ENCODE results near the gene MAFF. TPM values are rescaled to one million over a fixed set of nuclear protein-coding genes. Genes with fewer than 3 reads are reported as not detected.

MAFF gene
- total and polyA plus RNA-seq, 9 of the 15 experiments (the other 6 are each of a cell fraction or from before 2014, with no cell fraction given): 0.51 to 8.0 (median 5.4) TPM

- 0 out of 3 replicates have a peak, but pooled peaks have one; percentile 8 for ATAC-seq
- BruUV-seq (replicated peaks): no TSS peak
Measured at GRCh38 chr22:38184788-38185187, 17.0 kb upstream of the MAFF start.

More at GRCh38 chr22:38184788-38185187, 17.0 kb upstream of the MAFF start:
- WGBS (ENCODE audit: insufficient coverage, low coverage, missing lambda C conversion rate): 11% methylated on average over 3 of the region's 7 CpGs
- no peak overlapping the region for H3K4me3 ChIP-seq
- DNase-seq (ENCODE audit: extremely low read depth in 1 of 4, low spot score in 3 of 4) (no peak), FAIRE-seq (no peak)
- ChIA-PET POLR2A (interaction anchor here (0.5 to 1.5 kb wide), 5 partner anchors 10 to 1784 kb away, joined by 3 to 6 read pairs (median 3); no protein-coding TSS in a partner anchor), CTCF (ENCODE audit: low intra/inter-chr PET ratio) (no interaction called here)
- H3K4me2 ChIP-seq (ENCODE audit: insufficient read depth, low read length): peak overlapping the region; percentile 29; the same call in 1 of the 2 replicates
- H2AFZ ChIP-seq (ENCODE audit: low read depth, low read length): peak overlapping the region; percentile 62; the same call in 1 of the 2 replicates
- H3K9me3 ChIP-seq (replicated peaks; ENCODE audit: control insufficient read depth, insufficient read depth, low read depth, low read length): no peaks in the 10 kb centered on the region
- H3K79me2 ChIP-seq (ENCODE audit: control insufficient read depth, insufficient read depth, low read length): peaks cover 9% of the 10 kb centered on the region
- H4K20me1 ChIP-seq (replicated peaks; ENCODE audit: control insufficient read depth, insufficient read depth, low read length): no peaks in the 10 kb centered on the region
- H3K9me1 ChIP-seq (ENCODE audit: control insufficient read depth, insufficient read depth, low read length): no peaks in the 10 kb centered on the region
- no peak overlapping the region for H3K27ac ChIP-seq (ENCODE audit: extremely low read depth, low read depth, low read length)
- peaks cover 28 to 30% of the 10 kb centered on the region in 2 experiments for H3K4me1 ChIP-seq (replicated peaks in 1 of 2; ENCODE audit: control insufficient read depth in 2 of 2, insufficient read depth in 2 of 2, low read length in 2 of 2)
- H3K9ac ChIP-seq (ENCODE audit: insufficient read depth in 1 of 2, low read depth in 2 of 2, low read length in 2 of 2): no peak overlapping the region
- H3K36me3 ChIP-seq (ENCODE audit: control insufficient read depth, insufficient read depth, low read length): no peaks in the 10 kb centered on the region
- in situ Hi-C loops (cut with MboI): no loop called here
- intact Hi-C loops (cut with micrococcal nuclease): no loop called here
- no peak for TF ChIP-seq YY1 (IDR thresholded peaks at IDR 0.05; ENCODE audit: borderline replicate concordance in 1 of 3, control insufficient read depth in 1 of 3, extremely low read depth in 1 of 3, insufficient read depth in 3 of 3, insufficient read length in 1 of 3, insufficient replicate concordance in 2 of 3, low read depth in 1 of 3, low read length in 2 of 3)
- peak; percentile 19; the same call in 1 of the 2 replicates for TF ChIP-seq C11orf30 (IDR thresholded peaks at IDR 0.05; ENCODE audit: low read depth)
- TF ChIP-seq KLF6 (CRISPR knock-in tag; IDR thresholded peaks at IDR 0.05; ENCODE audit: borderline replicate concordance): no peak
- TF ChIP-seq, protein P1, sequence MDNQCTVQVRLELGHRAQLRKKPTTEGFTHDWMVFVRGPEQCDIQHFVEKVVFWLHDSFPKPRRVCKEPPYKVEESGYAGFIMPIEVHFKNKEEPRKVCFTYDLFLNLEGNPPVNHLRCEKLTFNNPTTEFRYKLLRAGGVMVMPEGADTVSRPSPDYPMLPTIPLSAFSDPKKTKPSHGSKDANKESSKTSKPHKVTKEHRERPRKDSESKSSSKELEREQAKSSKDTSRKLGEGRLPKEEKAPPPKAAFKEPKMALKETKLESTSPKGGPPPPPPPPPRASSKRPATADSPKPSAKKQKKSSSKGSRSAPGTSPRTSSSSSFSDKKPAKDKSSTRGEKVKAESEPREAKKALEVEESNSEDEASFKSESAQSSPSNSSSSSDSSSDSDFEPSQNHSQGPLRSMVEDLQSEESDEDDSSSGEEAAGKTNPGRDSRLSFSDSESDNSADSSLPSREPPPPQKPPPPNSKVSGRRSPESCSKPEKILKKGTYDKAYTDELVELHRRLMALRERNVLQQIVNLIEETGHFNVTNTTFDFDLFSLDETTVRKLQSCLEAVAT (IDR thresholded peaks at IDR 0.05): peak in 1 of 2 experiments; percentile 58; a peak in 1 of 4 replicates
- H3K27me3 ChIP-seq (ENCODE audit: control insufficient read depth in 2 of 2, insufficient read depth in 2 of 2, low read length in 2 of 2): no peaks in the 10 kb centered on the region
